ENCODE data around the gene ATXN1. TPM values are rescaled to one million over a fixed set of nuclear protein-coding genes. Genes with fewer than 3 reads are reported as not detected.

Gene ATXN1
- total RNA-seq, result 10 to 100 TPM; 16.3 to 52.2 (median 25.7) TPM

DNA sequence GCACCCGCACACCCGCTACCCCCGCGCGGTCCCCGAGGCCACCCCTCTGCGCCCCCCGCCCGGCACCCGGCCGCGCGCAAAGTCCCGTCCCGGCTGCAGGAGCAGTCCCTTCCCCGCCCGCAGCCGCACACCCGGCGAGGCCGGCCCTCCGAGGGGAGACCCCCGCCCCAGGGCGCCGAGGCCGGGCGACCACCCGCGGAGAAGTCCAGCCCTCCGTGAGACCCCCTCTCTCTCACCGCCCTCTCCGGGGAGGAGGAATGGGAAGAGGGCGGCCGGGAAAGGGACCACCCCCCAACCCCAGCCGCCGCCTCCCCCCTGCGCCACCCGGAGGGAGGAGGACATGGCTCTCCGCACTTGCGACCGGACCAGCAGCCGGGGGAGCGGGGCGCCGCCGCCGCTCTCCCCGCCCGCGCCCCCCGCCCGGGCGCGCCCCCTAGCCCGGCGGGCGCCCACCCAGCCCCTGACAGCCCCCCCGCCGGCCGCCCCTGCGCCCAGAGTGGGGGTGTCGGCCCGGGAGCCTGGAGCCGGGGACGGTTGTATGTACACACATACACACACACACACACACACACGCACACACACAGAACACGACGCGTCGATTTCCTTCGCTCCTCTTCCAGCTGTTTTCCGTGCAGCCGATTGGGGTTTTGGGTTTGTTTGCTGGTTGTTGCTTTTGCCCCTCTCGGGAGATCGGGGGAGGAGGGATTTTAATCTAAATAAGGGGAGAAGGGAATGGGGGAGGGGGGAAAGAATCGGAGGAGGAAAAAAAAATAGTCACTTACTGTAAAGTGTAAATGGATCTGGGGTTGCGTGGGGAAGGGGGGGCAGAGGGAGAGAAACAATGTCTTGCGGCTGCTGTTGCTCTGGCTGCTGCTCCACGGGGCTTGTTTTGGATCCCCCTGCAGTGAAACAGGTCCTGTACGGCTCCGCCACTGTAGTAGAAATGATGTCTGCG is at the start of gene ATXN1:
ATXN1 (minus strand) TSS at position 945 of the 955 bp plus-strand sequence.
- intact Hi-C loops (cut with DNase I; ENCODE audit: low total_unique reads), result loop anchor here (10.0 kb wide), 1 partner anchor 246 kb away; no protein-coding TSS in a partner anchor
- WGBS, 2 donors, result 0% methylated on average over 27 to 35 of the region's 82 CpGs
- TF ChIP-seq POLR2A (IDR thresholded peaks at IDR 0.05) (no peak), CTCF (IDR thresholded peaks at IDR 0.05) (no peak)
- peak; percentile 66 to 93 for DNase-seq (ENCODE audit: low spot score in 2 of 2)
- H3K4me3 ChIP-seq (ENCODE audit: low read depth, poor library complexity, severe bottlenecking), result peak within 1 kb of the TSS; percentile 91

DNA sequence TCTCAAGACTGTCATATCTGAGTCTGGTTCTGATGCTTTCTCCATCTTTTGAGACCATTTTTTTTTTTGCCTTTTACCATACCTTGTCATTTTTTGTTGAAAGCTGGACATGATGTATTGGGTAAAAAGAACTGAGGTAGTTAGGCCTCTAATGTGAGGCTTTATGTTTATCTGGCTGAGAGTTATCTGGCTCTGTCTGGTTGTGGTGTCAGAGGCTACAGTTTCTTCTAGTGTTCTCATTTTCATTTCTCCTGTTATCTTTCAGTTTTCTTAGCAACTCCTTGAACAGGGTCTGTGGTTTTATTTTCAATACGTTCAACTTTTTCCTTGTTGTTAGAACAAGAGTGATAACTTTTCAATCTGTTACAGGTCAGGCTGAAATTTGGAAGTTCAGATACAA is 49.2 kb upstream of the ATXN1 start:
- 91 to 96% methylated on average over 1 of the region's 1 CpG for WGBS, 2 donors
- no peak for DNase-seq (ENCODE audit: low spot score in 2 of 2)
- intact Hi-C loops (cut with DNase I; ENCODE audit: low total_unique reads), result no loop called here
- no peak overlapping the region for H3K4me3 ChIP-seq (ENCODE audit: low read depth, poor library complexity, severe bottlenecking)
- TF ChIP-seq POLR2A (IDR thresholded peaks at IDR 0.05) (no peak), CTCF (IDR thresholded peaks at IDR 0.05) (no peak)

DNA sequence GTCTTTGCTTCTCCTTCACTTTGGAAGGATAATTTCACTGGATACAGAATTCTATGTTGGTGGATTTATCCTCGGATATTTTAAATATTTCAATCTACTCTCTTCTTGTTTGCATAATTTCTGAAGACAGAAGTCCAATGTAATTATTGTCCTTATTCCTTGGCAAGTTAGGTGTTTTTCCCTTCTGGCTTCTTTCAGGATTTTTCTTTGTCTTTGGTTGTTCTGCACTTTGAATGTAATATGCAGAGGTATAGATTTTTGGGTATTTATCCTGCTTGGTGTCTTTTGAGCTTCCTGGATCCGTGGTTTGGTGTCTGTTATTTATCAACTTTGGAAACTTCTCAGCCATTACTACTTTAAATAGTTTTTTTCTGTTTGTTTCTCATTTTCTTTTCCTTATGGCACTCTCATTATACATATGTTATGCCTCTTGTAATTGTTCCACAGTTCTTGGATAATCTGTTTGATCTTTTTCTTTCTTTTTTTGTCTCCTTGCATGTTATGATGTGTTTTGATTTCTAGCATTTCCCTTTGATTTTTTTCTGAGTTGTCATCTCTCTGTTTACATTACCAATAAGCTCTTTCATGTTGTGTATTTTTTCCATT is 48.6 kb upstream of the ATXN1 start:
- DNase-seq (ENCODE audit: low spot score in 2 of 2), result no peak
- intact Hi-C loops (cut with DNase I; ENCODE audit: low total_unique reads), result no loop called here
- TF ChIP-seq POLR2A (IDR thresholded peaks at IDR 0.05) (no peak), CTCF (IDR thresholded peaks at IDR 0.05) (no peak)
- no peak overlapping the region for H3K4me3 ChIP-seq (ENCODE audit: low read depth, poor library complexity, severe bottlenecking)
- WGBS, 2 donors, result 81 to 82% methylated on average over 2 of the region's 2 CpGs

GRCh38 chr6:16807956-16808355 is 46.7 kb upstream of the ATXN1 start:
- intact Hi-C loops (cut with DNase I; ENCODE audit: low total_unique reads), result no loop called here
- 89 to 93% methylated on average over 6 of the region's 6 CpGs for WGBS, 2 donors
- H3K4me3 ChIP-seq (ENCODE audit: low read depth, poor library complexity, severe bottlenecking), result no peak overlapping the region
- TF ChIP-seq POLR2A (IDR thresholded peaks at IDR 0.05) (no peak), CTCF (IDR thresholded peaks at IDR 0.05) (no peak)
- DNase-seq (ENCODE audit: low spot score in 2 of 2), result no peak

GRCh38 chr6:16806363-16806762 is 45.1 kb upstream of the ATXN1 start:
- TF ChIP-seq CTCF (IDR thresholded peaks at IDR 0.05), result no peak
- no peak for TF ChIP-seq POLR2A (IDR thresholded peaks at IDR 0.05)
- no peak for DNase-seq (ENCODE audit: low spot score in 2 of 2)
- H3K4me3 ChIP-seq (ENCODE audit: low read depth, poor library complexity, severe bottlenecking), result no peak overlapping the region
- intact Hi-C loops (cut with DNase I; ENCODE audit: low total_unique reads), result no loop called here
- WGBS, 2 donors, result 81% methylated on average over 2 of the region's 2 CpGs

Measured in lower leg skin (tissue), 4 donors.